Suppressor macrophage treated with lipopolysaccharide for 4 hours (primary cell): ENCODE results near the gene PLXNB2.

ENCODE experiments used
- DNase-seq: peaks from one replicate; pipeline ENCODE4 v3.0.0-alpha.2; 2020

PLXNB2 gene

GRCh38 chr22:50226063-50226874 lies 81.2 kb downstream of the PLXNB2 start:
- DNase-seq = no peak

DNA sequence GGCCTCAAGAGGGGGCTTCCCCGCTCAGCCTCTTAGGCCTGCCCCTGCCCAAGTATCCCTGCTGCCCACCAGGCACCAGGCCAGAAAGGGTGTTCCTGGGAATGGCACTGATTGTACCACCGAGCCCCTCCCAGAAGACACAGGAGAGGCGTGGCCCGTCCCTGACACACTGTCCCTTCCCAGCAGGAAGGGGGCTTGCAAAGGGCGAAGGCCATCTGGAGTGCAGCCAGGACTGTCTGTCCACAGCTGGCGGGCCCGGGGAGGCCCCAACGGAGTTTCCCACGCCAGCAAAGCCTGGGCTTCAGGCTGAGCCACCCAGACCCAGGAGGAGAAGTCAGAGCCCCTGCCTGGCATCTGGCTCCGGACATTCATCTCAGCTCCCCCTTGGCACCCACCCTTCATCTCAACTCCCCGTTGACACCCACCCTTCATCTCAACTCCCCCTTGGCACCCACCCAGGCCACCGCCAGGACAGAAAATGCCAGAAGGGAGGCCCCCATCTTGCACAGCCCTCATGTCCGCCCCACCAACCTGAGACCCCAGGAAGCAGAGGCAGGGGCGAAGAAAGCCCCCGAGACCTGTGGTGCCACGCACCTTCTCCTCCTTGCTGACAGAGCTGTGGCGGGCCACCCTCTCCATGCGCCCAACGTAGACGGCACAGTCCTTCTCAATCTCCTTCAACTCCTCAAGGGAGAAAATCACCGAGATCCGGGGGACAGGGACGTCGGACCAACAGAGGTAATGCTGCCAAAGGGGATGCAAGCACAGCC lies 82.1 kb downstream of the PLXNB2 start:
- DNase-seq = no peak
